GM04503 (cell line): ENCODE results near the gene ADSS1.
"Not testable (repeated sequence)": the region's sequence is repeated elsewhere in the genome, so short reads cannot be mapped to it uniquely, and the experiment has no call there.

Experiments
- DNase-seq: peaks from one replicate; pipeline ENCODE4 v3.0.0-alpha.2; 2012; ENCODE audit warnings: low read depth

The ADSS1 gene

GRCh38 chr14:104717646-104718045 is 6.4 kb upstream of the ADSS1 start:
- DNase-seq = no peak

GRCh38 chr14:104718147-104718546 is 5.9 kb upstream of the ADSS1 start:
- no peak for DNase-seq

GRCh38 chr14:104718871-104719270 is 5.2 kb upstream of the ADSS1 start:
- DNase-seq = no peak

- no peak for DNase-seq
These were observed 4.7 kb upstream of the ADSS1 start for GRCh38 chr14:104719343-104719742.

GRCh38 chr14:104721505-104722431 is 2.3 kb upstream of the ADSS1 start:
- DNase-seq = no peak

- DNase-seq = no peak
These were observed 935 bp upstream of the ADSS1 start for GRCh38 chr14:104722938-104723650.

GRCh38 chr14:104724407-104724980 is 465 bp downstream of the ADSS1 start:
- DNase-seq = no peak

- DNase-seq = no peak
These were observed 1.1 kb downstream of the ADSS1 start for GRCh38 chr14:104724981-104725771.

DNA sequence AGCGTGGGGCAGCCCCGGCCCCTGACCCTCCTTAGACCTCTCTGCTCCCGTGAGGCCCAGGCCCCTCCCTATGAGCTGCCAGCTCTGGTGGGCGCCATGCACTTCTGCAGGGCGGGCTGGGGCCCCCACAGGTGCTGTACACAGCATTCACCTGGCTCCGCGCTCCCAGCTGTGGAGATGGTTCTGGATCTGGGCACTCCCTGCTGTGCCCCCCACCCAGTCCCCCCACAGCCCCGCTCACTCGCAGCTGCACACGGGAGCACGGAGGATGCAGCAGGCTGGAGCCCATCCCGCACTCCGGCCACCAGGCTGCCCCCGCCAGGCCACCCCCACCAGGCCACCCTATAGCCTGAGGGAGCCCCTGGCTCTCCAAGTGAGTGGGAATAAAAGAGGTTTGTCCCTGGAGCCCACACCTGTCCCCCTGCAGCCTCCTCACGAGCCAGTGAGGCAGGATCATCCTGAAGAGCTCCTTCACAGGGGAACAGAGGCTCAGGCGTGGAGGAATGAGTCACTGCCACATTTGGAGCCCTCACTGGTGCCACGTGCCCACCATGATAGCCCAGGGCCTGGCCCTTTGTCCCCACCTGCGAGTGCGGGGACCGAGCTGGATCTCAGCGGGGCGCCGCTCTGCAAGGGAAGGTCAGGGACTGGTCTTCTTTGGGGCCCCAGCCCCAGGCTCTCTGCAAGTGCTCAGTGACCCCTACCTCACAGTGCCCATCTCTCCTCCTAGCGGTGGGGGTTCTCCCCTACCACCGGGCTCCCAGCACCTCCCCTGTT is 1.9 kb downstream of the ADSS1 start:
- DNase-seq = no peak

- DNase-seq = no peak
These were observed 2.8 kb downstream of the ADSS1 start for GRCh38 chr14:104726600-104727451.

DNA sequence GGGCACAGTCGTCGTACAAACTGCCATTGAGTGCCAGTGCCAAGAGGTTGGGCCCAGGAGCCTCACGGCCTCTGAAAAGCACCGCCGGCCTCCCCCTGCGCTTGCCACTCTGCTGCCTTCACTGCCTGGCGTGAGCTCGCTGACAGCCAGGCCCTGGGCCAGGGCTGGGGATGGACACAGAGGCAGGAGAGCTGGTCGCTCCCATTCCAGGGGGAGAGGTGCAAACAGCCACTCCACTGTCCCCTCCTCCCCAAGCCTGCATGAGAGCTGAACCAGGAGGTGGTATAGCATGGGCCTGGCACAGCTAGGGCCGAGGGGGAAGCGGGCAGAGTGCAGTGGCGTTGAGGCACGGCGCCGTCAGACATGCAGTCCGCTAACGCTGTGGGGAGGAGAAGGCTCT is 4.6 kb downstream of the ADSS1 start:
- DNase-seq = no peak

- DNase-seq = not testable (repeated sequence)
These were observed 5.3 kb downstream of the ADSS1 start for GRCh38 chr14:104729176-104729834.

DNA sequence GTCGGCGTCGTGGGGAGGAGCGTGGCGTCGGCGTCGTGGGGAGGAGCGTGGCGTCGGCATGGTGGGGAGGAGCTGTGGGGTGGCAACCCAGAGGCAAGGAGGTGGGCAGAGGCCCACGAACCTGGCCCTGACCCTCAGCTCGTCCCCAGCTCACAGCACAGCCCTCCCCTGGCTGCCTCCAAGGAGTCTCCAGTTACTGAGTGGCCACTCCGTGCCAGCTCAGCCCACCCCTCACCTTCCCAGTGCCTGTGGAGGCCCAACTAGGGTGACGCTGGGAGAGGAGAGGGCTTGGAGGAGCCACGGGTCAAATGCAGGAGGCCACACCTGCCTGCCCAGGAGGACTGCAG is 5.8 kb downstream of the ADSS1 start:
- no peak for DNase-seq

DNA sequence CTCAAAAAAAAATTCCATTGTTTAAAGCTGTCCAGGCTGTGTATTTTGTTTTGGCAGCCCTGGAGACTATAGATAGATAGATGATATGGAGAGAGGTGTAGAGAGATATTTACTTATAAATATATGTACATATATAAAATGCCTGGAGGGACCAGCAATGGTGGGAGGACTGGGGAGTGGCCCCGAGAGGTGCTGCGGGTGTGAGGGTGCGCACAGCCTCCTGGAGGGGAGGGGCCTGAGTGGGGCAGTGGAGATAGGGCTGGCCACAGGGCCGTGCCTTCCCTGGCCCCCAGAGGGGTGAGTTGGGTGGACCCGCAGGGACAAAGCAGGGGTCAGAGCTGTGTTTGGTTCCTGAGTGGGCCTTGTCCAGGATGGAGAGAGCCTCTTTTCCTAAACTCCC is 6.5 kb downstream of the ADSS1 start:
- no peak for DNase-seq

GRCh38 chr14:104731320-104732294 is 7.6 kb downstream of the ADSS1 start:
- DNase-seq = no peak

- no peak for DNase-seq
These were observed 8.4 kb downstream of the ADSS1 start for GRCh38 chr14:104732355-104732804.

DNA sequence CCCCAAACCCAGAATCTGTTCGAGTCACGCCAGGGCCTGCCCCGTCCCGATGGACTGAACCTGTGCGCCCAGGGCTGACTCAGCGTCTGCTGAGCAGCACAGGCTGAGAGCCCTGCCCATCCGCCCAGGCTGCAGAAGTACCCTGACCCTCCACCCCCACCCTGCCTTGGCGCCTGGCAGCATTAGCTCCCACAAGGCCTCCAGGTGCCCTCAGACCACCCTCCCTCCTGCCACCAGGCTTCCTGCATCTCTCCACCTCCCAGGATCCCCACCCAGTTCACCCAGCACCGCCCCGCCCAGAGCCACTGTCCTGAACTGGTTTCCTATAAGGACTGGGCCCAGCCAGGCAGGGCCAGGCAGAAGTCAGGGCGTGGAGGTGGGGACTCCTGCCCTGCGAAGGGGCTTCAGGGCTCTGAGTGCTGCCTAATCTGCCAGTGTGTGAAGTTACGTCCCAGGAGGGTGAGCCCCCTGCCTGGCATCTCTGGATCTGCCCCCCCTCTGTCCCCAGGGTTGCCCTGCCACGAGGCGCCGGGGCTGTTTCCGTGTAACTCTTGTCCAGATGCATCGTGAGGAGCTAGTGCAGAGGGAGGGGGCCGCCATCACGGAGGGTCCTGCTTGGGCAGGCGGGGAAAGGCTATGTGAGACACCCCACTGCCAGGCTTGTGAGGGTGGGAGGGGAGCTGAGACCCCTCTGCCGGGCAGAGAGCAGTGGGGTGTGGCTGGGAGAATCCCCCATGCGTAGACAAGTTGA is 9.1 kb downstream of the ADSS1 start:
- DNase-seq = no peak

GRCh38 chr14:104734051-104734587 is 10.1 kb downstream of the ADSS1 start:
- DNase-seq = no peak
